Esophagus muscularis mucosa (tissue), 4 donors: ENCODE measurements around the gene SHLD1.

Source experiments
- EP300 ChIP-seq: sonication (generic); formaldehyde crosslinking; IDR thresholded peaks from one replicate; pipeline ENCODE4 v1.6.1; 2017; ENCODE audit warnings: antibody characterized with exemption
- POLR2A ChIP-seq: fragments of 450-650 bp; IDR thresholded peaks from one replicate; pipeline ENCODE4 v1.6.1; 2017; ENCODE audit warnings: antibody characterized with exemption, moderate library complexity, mild to moderate bottlenecking, low read depth
- POLR2AphosphoS5 ChIP-seq, 2 donors: sonication (generic); formaldehyde crosslinking; IDR thresholded peaks; one replicate each; pipeline ENCODE4 v1.6.1; 2017; ENCODE audit warnings: antibody characterized with exemption in 2 of 2
- TF ChIP-seq, protein P1 (sequence below), 3 experiments: fragments of 200-600 bp in 2 of 3; fragments of 450-650 bp in 1 of 3; sonication (generic) in 2 of 3; IDR thresholded peaks; one replicate each; pipeline ENCODE4 v1.5.1; 2017 to 2019; ENCODE audit warnings: antibody characterized with exemption in 3 of 3, mild to moderate bottlenecking in 2 of 3, moderate library complexity in 1 of 3

DNA sequence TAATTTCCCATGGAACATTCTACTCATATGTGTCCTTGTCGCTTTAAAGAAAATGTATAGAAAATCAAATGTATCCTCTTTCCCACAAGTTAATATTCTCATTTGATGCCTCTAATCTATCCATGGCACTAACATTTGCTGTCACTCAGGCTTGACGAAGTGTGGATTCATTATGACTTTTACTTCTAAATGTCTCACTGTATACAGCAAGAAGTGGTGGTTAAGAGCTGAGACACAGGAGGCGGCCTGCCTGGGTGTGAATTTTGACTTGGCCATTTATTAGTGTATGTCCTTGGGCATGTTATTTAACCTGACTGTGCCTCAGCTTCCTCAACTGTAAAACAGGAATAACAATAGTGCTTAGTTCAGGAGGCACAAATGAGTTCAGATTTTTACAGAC lies 130.1 kb downstream of the SHLD1 start:
- TF ChIP-seq, protein P1, sequence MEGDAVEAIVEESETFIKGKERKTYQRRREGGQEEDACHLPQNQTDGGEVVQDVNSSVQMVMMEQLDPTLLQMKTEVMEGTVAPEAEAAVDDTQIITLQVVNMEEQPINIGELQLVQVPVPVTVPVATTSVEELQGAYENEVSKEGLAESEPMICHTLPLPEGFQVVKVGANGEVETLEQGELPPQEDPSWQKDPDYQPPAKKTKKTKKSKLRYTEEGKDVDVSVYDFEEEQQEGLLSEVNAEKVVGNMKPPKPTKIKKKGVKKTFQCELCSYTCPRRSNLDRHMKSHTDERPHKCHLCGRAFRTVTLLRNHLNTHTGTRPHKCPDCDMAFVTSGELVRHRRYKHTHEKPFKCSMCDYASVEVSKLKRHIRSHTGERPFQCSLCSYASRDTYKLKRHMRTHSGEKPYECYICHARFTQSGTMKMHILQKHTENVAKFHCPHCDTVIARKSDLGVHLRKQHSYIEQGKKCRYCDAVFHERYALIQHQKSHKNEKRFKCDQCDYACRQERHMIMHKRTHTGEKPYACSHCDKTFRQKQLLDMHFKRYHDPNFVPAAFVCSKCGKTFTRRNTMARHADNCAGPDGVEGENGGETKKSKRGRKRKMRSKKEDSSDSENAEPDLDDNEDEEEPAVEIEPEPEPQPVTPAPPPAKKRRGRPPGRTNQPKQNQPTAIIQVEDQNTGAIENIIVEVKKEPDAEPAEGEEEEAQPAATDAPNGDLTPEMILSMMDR (IDR thresholded peaks at IDR 0.05), result no peak
- TF ChIP-seq POLR2AphosphoS5 (IDR thresholded peaks at IDR 0.05) (no peak), POLR2A (no peak), EP300 (no peak)
